GM18505 (cell line): ENCODE results near the gene SAMD11.

Experiments used
- ATAC-seq: cut with Tn5 transposase; IDR thresholded peaks from one replicate; pipeline ENCODE4 v1.9.1; 2021; ENCODE audit not compliant: unreplicated experiment
- POLR2A ChIP-seq: IDR thresholded peaks from 4 replicates; pipeline ENCODE4 v1.6.1; 2011; ENCODE audit warnings: borderline replicate concordance; ENCODE audit not compliant: insufficient read depth, insufficient read length; ENCODE audit errors: extremely low read depth

The SAMD11 gene

DNA sequence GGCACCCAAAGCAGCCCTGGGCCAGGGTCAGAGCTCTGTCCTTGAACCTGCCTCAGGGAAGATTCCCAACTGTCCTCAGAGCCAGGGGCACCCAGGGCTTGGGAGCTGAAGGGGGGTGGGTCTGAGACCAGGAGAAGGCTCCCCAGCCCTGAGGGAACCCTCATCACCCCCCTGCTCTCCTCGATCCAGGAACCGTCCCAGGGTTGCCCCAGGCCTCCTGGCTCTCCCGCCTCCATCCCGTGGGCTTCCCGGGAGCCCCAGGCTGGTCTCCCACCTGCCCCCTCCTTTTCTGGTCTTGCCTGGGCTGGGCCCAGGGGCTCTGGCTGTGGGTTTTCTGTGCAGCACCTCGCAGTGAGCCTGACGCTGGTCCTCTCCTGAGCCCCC lies 6.7 kb upstream of the SAMD11 start:
- TF ChIP-seq POLR2A, result no peak
- no peak for ATAC-seq

GRCh38 chr1:917466-918091 lies 6.1 kb upstream of the SAMD11 start:
- TF ChIP-seq POLR2A, result no peak

GRCh38 chr1:918353-918752 lies 5.4 kb upstream of the SAMD11 start:
- ATAC-seq, result no peak
- no peak for TF ChIP-seq POLR2A

More at GRCh38 chr1:917466-918091, 6.1 kb upstream of the SAMD11 start:
- ATAC-seq, result no peak

- TF ChIP-seq POLR2A, result no peak
- no peak for ATAC-seq
These were observed 4.9 kb upstream of the SAMD11 start for GRCh38 chr1:918843-919242.

DNA sequence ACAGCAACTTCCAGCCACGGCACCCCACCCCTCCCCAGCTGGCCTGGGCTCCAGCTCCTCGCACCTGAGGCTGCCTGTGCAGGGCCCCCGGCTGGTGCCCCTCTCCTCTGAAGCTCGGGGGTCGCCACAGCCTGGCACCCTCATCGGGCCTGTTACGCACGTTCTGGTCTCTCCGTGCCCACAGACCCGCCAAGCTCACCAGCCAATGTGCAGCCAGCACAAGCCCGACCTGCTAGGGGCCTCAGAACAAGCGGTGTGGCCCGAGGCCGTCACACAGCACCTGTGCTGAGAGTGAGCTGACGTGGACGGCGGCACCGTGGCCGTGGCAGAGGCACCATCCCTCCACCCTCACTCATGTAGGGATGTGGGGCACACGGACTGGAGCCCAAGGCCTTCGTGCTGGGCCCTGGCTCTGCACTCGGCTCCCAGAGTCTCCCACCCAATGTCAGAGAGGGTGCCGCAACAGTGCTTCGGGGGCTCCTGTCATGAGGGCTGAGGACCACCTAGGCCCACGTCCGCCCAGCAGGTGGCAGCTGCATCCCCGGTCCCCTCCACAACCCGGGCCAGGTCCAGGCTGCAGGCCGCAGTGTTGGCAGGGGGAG lies 4.4 kb upstream of the SAMD11 start:
- no peak for ATAC-seq
- TF ChIP-seq POLR2A, result no peak

DNA sequence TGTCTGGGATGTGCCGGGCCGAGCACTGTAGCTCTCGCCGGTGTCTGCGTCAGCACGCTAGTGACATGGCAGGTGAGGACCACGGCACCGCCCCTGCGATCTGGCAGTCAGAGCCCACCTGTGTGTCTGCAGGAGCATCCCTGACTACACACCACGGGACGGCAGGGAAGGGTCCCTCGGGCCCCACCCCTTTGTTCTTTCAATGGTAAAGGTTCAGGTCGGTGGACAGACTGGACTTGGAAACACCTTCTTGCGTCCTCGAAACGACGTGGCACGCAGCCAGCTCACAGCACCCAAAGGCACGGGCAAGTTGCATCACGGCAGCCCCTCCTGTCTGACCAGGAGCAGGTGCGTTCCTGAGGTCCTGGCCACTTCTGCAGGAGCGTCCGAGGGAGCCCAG lies 3.7 kb upstream of the SAMD11 start:
- ATAC-seq, result no peak
- TF ChIP-seq POLR2A, result no peak

DNA sequence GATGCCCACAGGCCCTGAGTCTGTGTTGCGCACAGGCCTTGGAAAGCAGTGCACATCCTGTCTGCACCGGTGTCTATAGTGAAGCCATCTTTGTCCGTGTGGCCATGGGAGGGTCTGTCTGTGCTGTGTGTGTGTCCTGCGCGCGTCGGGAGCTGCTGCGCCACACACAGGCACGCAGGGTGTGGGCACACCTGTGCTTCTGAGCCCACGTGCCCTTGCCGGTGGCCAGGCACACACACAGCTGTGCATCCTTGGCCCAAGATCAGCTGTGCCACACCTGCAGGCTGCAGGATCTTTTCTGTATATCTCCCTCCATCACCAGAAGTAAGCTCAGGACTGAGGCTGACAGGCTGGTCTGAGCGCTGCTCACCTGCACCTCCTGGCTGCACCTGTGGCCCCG lies 3.2 kb upstream of the SAMD11 start:
- no peak for TF ChIP-seq POLR2A
- ATAC-seq, result no peak

- ATAC-seq, result no peak
These were observed 2.5 kb upstream of the SAMD11 start for GRCh38 chr1:921011-921837.

GRCh38 chr1:923991-924655 lies 400 bp downstream of the SAMD11 start:
- TF ChIP-seq POLR2A, result no peak
- ATAC-seq, result no peak

More at GRCh38 chr1:921011-921837, 2.5 kb upstream of the SAMD11 start:
- no peak for TF ChIP-seq POLR2A

GRCh38 chr1:924656-925560 lies 1.2 kb downstream of the SAMD11 start:
- no peak for ATAC-seq
- no peak for TF ChIP-seq POLR2A

DNA sequence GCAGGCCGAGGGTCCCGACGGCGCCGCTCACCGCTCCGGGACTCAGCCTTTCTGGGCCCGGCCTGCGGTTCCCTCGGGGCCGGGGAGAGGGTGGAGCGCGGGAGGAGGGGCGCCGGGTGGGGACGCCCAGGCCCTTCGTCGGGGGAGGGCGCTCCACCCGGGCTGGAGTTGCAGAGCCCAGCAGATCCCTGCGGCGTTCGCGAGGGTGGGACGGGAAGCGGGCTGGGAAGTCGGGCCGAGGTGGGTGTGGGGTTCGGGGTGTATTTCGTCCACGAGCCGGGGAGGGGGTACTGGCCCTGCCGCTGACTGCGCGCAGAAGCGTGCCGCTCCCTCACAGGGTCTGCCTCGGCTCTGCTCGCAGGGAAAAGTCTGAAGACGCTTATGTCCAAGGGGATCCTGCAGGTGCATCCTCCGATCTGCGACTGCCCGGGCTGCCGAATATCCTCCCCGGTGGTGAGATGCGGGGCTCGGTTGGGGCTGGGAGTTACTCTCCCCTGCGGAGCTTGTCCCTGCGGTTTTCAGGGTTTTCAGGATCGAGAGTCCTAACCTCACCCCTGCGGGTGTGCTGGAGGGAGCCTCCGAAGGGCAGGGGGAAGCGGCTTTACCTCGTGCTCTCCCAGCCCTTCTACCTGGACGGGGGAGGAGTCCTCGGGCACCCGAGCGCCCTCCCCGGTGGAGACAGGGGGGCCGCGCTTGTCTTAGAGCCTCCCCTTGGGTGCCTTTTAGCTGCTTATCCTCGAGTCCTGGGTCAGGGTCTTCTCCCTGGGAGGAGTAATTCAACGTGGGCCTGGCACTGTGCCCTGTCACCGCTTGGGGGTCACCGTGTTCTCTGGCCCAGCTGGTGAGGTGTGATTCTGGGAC lies 2.1 kb downstream of the SAMD11 start:
- no peak for ATAC-seq
- no peak for TF ChIP-seq POLR2A

DNA sequence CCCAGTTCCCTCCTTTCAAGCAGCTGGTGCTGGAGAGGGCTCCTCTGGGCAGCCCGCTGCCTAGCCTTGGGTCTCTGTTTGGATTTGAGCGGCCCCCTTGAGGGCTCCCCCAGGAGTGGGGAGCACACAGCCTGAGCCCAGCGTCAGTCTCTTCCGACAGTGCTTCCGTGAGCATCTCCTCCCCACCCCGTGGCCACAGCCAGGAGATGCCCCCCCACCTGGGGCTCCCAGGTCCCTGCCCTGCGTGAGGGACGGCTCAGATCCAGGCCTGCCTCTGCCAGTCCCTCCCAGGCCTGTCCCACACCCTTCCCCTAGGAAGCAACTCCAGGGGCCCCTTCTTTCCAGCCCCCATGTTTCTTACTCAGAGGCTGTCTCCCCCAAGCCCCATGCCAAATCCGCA lies 3.5 kb downstream of the SAMD11 start:
- no peak for TF ChIP-seq POLR2A
- no peak for ATAC-seq
